Measurements from ENCODE around the gene SBF1. TPM values are rescaled to one million over a fixed set of nuclear protein-coding genes. Genes with fewer than 3 reads are reported as not detected.

The SBF1 gene
- total and polyA plus RNA-seq, 2 experiments from 2014 or later, result 25.2 to 92.0 TPM

DNA sequence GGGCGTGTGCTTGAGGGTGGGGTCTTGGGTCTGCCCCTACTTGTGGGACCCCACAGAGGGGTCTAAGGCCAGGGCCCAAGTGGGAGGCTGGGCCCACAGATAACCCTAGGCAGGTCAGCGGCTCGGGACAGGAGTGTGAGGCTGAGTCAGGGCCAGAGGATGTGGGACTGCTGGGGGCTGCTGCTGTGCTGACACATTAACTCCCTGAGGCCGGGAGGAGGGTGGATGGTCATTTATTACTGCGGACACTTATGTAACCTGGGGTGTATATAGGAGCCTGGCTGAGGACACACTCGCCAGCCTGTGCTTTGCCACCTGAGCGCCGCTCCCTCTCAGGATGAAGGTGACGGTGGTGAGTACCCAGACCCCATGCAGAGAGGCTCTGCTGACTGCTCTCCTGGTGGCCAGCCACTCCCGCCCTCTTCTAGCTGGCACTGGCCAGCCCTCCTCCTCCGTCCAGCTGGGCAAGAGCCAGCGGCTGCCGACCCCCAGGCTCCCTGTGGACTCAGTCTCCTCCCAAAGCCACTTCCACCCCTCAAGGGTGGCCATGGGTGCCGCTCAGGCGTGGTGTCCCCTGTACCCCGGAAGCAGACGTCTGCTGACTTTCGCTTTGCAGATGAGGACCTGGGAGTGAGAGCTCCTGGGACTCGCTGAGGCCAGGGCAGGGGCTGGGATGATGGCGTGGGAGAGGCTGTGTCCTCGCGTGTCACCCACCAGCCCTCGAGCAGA lies 11.9 kb upstream of the SBF1 start, which contains the start of gene MIOX:
MIOX (plus strand) TSS at position 299 of the 729 bp plus-strand sequence; CDS start at position 338, 39 bp downstream.
- Histone ChIP-seq H3K79me2 (ENCODE audit: insufficient read depth) (peaks cover 4% of the 10 kb centered on the region; the same call in 1 of the 2 replicates), H3K27ac (no peak within 1 kb of the TSS), H3F3A (ENCODE audit: insufficient read depth) (no peaks in the 10 kb centered on the region), H2AFZ (no peak within 1 kb of the TSS), H3K36me3 (ENCODE audit: low read depth) (no peaks in the 10 kb centered on the region), H3K4me2 (ENCODE audit: unreplicated experiment) (no peak within 1 kb of the TSS), H3K9ac (no peak within 1 kb of the TSS), H3K4me1 (ENCODE audit: insufficient read depth) (0 out of 2 replicates have a peak, but pooled peaks cover 3% of the 10 kb centered on the region), H3K9me3 (ENCODE audit: low read depth) (no peaks in the 10 kb centered on the region), H3K9me2 (ENCODE audit: insufficient read depth) (no peaks in the 10 kb centered on the region), H4K20me1 (ENCODE audit: insufficient read depth) (no peaks in the 10 kb centered on the region), H3K4me3 (no peak within 1 kb of the TSS), H3K27me3 (replicated peaks; ENCODE audit: insufficient read depth) (no peaks in the 10 kb centered on the region)
- in situ Hi-C loops (cut with MboI), result no loop called here
- DNase-seq, result peak; percentile 40
- WGBS, 2 experiments (ENCODE audit: low coverage in 1 of 2, low lambda C conversion rate in 2 of 2, missing lambda C conversion rate in 2 of 2), result 52 to 61% methylated on average over 23 of the region's 23 CpGs
- TF ChIP-seq EZH2phosphoT487 (IDR thresholded peaks at IDR 0.05; ENCODE audit: insufficient read depth, low read depth), result no peak
- TF ChIP-seq EZH2 (IDR thresholded peaks at IDR 0.05; ENCODE audit: insufficient read depth, poor library complexity, severe bottlenecking), result no peak

DNA sequence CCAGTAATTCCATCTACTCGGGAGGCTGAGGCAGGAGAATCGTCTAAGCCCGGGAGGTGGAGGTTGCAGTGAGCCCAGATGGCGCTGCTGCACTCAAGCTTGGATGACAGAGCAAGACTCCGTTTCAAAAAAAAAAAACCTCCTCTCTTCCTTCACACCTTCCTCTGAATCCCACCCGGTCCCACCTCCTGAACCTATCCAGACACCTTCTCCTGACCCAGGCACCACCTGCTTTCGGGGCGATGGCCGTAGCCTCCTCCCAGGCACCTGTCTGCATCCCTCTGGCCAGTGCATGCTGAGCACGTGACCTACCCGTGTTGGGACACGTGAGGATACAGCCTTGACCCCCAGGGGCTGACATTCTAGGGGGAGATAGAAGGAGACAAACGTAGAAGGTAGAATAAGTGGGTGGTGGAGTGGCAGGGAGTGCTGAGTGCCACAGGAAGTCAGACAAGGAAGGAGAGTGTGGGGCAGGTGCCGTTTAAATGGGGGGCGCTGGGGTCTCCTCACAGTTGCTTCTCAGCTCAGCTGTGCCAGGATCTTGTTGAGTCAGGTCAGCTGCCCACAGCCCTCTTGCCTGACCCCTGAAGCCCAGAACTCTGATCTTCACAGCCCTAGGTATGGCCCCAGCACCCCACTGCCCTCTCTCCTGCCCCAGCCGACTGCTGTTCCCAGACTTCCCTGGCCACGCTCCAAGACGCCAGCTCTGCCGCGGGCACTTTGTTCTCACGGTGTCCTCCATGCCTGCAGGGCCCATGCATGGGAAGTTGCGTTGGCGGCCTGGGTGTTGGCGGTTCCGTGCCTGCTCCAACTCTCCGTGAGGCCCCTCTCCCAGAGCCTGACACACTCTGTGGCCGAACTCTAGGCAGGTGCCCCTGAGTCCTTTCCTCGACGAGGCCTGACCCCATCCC lies 10.6 kb upstream of the SBF1 start:
- H3K79me2 ChIP-seq (ENCODE audit: insufficient read depth), result peaks cover 4% of the 10 kb centered on the region; the same call in 1 of the 2 replicates
- peak; percentile 43 for DNase-seq
- no peak overlapping the region for H2AFZ ChIP-seq
- TF ChIP-seq EZH2phosphoT487 (IDR thresholded peaks at IDR 0.05; ENCODE audit: insufficient read depth, low read depth) (no peak), EZH2 (IDR thresholded peaks at IDR 0.05; ENCODE audit: insufficient read depth, poor library complexity, severe bottlenecking) (no peak)
- no peaks in the 10 kb centered on the region for H3K27me3 ChIP-seq (replicated peaks; ENCODE audit: insufficient read depth)
- WGBS, 2 experiments (ENCODE audit: low coverage in 1 of 2, low lambda C conversion rate in 2 of 2, missing lambda C conversion rate in 2 of 2), result 59 to 65% methylated on average over 28 to 29 of the region's 29 CpGs
- H3K4me3 ChIP-seq, result no peak overlapping the region
- H3F3A ChIP-seq (ENCODE audit: insufficient read depth), result no peaks in the 10 kb centered on the region
- no peak overlapping the region for H3K9ac ChIP-seq
- no peaks in the 10 kb centered on the region for H3K36me3 ChIP-seq (ENCODE audit: low read depth)
- 0 out of 2 replicates have a peak, but pooled peaks cover 3% of the 10 kb centered on the region for H3K4me1 ChIP-seq (ENCODE audit: insufficient read depth)
- H3K9me2 ChIP-seq (ENCODE audit: insufficient read depth), result no peaks in the 10 kb centered on the region
- in situ Hi-C loops (cut with MboI), result no loop called here
- no peaks in the 10 kb centered on the region for H4K20me1 ChIP-seq (ENCODE audit: insufficient read depth)
- no peak overlapping the region for H3K27ac ChIP-seq
- H3K9me3 ChIP-seq (ENCODE audit: low read depth), result no peaks in the 10 kb centered on the region
- H3K4me2 ChIP-seq (ENCODE audit: unreplicated experiment), result no peak overlapping the region

DNA sequence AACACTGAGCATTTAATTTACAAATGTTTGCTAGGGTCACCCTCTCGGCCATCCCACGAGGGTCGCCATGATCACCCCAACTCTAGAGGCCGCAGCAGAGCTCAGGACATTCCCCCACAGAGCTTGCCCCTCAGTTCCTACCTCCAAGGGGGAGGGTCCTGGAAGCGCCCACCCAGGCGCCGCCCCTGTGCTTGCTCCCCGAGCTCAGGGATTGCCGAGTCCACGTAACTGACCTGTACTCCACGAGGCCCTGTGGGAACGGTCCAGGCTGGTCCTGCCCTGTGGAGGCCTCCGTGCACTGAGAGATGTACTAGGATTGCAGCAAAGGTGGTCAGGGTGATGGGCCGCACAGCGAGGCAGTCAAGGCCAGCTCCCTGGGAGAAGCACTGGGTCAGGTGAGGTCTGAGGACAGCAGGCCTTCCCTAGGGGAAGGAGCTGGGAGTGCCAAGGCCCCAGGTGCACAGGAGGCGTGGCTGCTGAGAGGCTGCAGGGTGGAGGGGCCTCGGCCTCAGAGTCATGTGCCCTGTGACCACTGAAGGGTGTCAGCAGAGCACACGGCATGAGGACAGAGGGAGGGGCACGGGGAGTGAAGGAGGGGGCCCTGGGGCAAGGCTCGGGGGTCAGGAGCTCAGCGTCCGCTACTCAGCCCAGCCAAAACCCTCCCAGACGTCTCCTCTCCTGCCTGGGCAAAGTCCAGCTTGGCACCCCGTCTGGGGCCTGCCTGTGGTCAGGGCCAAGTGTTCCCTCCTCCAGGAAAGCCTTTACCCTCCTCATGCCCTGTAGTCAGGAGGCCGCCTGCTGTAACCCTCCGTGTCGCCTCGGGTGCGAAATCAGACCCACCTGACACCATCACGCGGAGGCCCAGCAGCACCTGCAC lies 9.4 kb upstream of the SBF1 start:
- Histone ChIP-seq H4K20me1 (ENCODE audit: insufficient read depth) (no peaks in the 10 kb centered on the region), H3K36me3 (ENCODE audit: low read depth) (no peaks in the 10 kb centered on the region), H3K4me3 (no peak overlapping the region), H3K27ac (no peak overlapping the region), H3K79me2 (ENCODE audit: insufficient read depth) (peaks cover 4% of the 10 kb centered on the region; the same call in 1 of the 2 replicates), H3K9me2 (ENCODE audit: insufficient read depth) (no peaks in the 10 kb centered on the region), H3F3A (ENCODE audit: insufficient read depth) (no peaks in the 10 kb centered on the region), H3K4me2 (ENCODE audit: unreplicated experiment) (no peak overlapping the region), H3K9ac (no peak overlapping the region), H3K27me3 (replicated peaks; ENCODE audit: insufficient read depth) (no peaks in the 10 kb centered on the region), H3K9me3 (ENCODE audit: low read depth) (no peaks in the 10 kb centered on the region), H2AFZ (no peak overlapping the region), H3K4me1 (ENCODE audit: insufficient read depth) (0 out of 2 replicates have a peak, but pooled peaks cover 3% of the 10 kb centered on the region)
- TF ChIP-seq EZH2phosphoT487 (IDR thresholded peaks at IDR 0.05; ENCODE audit: insufficient read depth, low read depth), result no peak
- TF ChIP-seq EZH2 (IDR thresholded peaks at IDR 0.05; ENCODE audit: insufficient read depth, poor library complexity, severe bottlenecking), result no peak
- DNase-seq, result no peak
- in situ Hi-C loops (cut with MboI), result no loop called here
- 86 to 94% methylated on average over 23 to 31 of the region's 31 CpGs for WGBS, 2 experiments (ENCODE audit: low coverage in 1 of 2, low lambda C conversion rate in 2 of 2, missing lambda C conversion rate in 2 of 2)

Data from GM23248 (cell line).